GM12891 (cell line): Measurements from ENCODE around the gene GTF3C6.
"Not testable (repeated sequence)": the region's sequence is repeated elsewhere in the genome, so short reads cannot be mapped to it uniquely, and the experiment has no call there.

Experiments
- POLR2A ChIP-seq: IDR thresholded peaks from 2 replicates; pipeline ENCODE4 v1.6.1; 2011; ENCODE audit warnings: low read depth, low read length, control low read depth
- POLR2AphosphoS5 ChIP-seq: IDR thresholded peaks from 2 replicates; pipeline ENCODE4 v1.6.1; 2011; ENCODE audit warnings: low read depth, low read length, control low read depth
- SPI1 ChIP-seq: IDR thresholded peaks from 2 replicates; pipeline ENCODE4 v1.6.1; 2011; ENCODE audit warnings: low read depth, low read length, control low read depth
- TAF1 ChIP-seq: IDR thresholded peaks from 2 replicates; pipeline ENCODE4 v1.6.1; 2011; ENCODE audit warnings: low read depth, low read length, control low read depth

- not testable (repeated sequence) for TF ChIP-seq POLR2A, SPI1, TAF1, POLR2AphosphoS5
Measured at GRCh38 chr6:111012520-111012919, 54.0 kb downstream of the GTF3C6 start.
